ENCODE results near the gene TLNRD1. TPM values are rescaled to one million over a fixed set of nuclear protein-coding genes. Genes with fewer than 3 reads are reported as not detected.
"Not testable (repeated sequence)": the region's sequence is repeated elsewhere in the genome, so short reads cannot be mapped to it uniquely, and the experiment has no call there.

The TLNRD1 gene
- total RNA-seq = 18.5 and 19.1 TPM in 2 replicates

DNA sequence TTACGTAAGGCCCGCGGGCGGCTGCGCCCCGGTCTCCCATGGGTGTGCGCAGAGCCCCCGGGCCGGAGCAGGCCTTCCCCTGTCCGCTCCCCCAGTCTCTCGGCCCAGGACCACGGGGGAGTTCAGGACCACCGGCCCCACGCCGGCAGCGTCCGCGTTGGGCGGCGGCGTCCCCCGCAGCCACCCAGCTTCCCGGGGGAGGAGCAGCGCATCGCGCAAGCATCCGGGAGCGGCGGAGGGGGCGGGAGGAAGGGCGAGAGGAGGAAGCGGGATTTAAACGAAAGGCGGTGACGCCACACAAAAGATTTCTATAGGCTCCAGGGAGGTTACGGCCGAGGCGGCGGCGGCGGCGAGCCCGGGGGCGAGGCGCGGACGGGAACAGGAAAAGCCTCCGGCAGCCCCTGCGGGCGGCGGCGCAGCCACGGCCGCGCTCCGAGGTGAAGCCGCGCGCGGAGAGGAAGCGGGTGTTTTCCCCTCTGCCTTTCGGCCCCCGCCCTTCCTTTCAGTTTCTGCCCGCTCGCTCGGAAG is at the start of gene TLNRD1:
Gene TLNRD1, plus strand, starts transcription at position 300 of the 528 bp plus-strand sequence. CDS start 1,349 bp downstream, outside the sequence.
- Mint-ChIP-seq H3K9me3 (no peaks in the 10 kb centered on the region), H3K4me3 (ENCODE audit: low read depth) (peak within 1 kb of the TSS; percentile 93), H3K27me3 (ENCODE audit: low read depth) (no peaks in the 10 kb centered on the region), H3K4me1 (ENCODE audit: low read depth) (peaks cover 45% of the 10 kb centered on the region), H3K36me3 (ENCODE audit: low read depth) (peaks cover 32% of the 10 kb centered on the region), H3K27ac (peak within 1 kb of the TSS; percentile 95)
- peak; percentile 89 for DNase-seq (ENCODE audit: low spot score)
- intact Hi-C loops (cut with micrococcal nuclease) = loop anchor here (1.0 to 2.0 kb wide), 2 partner anchors 23 to 292 kb away; no protein-coding TSS in a partner anchor

DNA sequence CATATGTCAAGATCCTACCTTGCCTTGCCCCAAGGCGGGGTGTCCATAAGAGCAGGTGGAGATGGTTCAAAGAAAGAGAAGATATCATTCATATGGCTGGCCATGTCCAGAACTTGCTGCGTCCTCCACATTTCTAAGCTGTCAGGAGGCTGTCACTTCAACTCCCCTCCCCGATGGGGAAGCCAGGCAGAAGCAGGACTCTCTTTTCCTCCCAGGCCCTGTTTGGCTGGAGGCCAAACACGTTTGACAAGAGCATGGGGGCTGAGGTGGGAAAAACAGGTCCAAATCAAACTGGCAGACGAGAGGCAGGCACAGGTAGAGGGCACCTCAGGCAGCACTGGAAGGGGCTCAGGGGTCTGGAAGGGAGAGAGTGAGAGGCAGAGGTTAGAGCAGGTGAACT is 48.8 kb upstream of the TLNRD1 start:
- Mint-ChIP-seq H3K27ac (no peak overlapping the region), H3K4me1 (ENCODE audit: low read depth) (peaks cover 8% of the 10 kb centered on the region), H3K27me3 (ENCODE audit: low read depth) (no peaks in the 10 kb centered on the region), H3K36me3 (ENCODE audit: low read depth) (peaks cover 28% of the 10 kb centered on the region), H3K4me3 (ENCODE audit: low read depth) (no peak overlapping the region), H3K9me3 (no peaks in the 10 kb centered on the region)
- no peak for DNase-seq (ENCODE audit: low spot score)
- intact Hi-C loops (cut with micrococcal nuclease) = no loop called here

DNA sequence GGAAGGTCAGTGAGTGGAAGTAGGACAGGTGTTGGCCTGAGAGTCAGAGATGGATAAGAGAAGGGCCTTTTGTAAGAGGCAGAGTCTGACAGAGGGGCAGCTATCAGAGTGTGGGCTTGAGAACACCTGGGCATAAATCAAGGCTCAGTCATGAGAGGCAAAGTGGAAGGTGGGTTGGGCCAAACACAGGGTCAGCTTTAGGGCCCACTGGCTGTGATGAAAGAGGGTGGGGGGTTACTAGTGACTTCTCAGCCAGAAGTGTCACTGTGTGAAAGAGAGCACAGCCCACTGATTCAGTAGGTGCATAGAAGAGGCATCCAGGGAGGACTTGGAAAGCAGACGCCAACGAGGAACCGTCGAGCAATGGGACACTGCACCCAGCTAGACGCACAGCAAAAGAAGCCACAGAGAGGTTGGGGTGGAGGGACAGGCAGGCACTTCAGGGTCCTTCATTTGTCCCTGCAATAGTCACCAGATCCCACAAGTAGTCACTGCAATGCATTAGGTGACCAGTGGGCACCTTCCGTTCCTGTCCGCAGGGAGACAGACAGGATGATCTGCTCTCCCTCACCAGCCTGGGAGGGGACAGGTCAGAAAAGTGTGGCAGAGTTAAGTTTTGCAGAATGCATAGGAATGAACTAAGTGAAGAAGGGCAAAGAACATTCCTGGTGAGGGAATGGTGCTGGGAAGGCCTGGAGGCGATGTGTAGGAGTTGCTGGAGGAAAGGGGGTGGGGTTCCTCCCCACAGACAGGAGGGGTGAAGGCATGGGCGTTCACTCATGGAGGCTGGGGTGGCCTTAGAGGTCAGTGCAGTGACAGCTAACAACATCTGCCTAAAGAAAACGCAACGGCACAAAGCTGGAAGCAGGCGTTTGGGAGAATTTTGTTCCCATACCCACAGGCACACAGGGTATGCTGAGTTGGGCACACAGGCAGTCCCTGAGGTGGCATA is 47.4 kb upstream of the TLNRD1 start:
- Mint-ChIP-seq H3K36me3 (ENCODE audit: low read depth) (peaks cover 32% of the 10 kb centered on the region), H3K27me3 (ENCODE audit: low read depth) (no peaks in the 10 kb centered on the region), H3K4me3 (ENCODE audit: low read depth) (no peak overlapping the region), H3K9me3 (no peaks in the 10 kb centered on the region), H3K27ac (no peak overlapping the region), H3K4me1 (ENCODE audit: low read depth) (peaks cover 13% of the 10 kb centered on the region)
- intact Hi-C loops (cut with micrococcal nuclease) = no loop called here
- DNase-seq (ENCODE audit: low spot score) = no peak

DNA sequence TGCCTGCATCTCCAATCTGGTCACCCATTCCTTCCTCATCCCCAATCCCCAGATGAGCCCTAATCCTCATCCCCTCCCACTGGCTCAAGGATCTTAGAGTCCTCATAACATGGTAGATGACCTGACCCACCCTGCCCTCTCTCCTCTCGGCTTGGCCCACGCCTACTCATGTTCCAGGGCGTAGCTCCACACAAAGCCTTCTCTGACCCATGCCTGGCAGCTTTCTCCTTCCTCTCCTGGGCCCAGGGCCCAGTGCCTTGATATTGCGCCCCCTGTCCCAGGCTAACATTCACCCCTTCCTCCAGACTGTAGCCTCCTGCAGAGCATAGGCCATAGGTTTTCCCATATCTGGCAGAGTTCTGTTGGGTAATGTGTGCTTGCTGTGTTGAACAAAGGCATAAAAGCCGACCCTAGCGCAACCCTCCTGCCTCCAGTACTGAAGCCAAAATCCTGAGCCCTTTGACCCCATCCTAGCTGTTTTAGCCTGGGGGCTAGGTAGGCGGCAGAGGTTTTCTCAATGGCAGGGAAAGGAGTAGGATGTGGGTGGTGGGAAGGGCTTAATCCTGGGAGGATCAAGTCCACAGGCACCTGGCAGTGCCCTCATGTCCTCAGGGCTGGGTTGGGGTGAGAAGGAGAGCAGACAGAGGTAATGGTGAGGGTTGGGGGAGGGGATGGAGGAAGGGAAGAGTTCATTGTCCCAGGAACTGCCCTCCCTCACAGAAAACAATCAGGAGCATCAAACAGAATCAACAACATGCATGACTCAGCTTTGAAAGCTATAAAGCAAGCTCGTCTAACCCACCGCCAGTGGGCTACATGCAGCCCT is 46.6 kb upstream of the TLNRD1 start:
- H3K27me3 Mint-ChIP-seq (ENCODE audit: low read depth) = no peaks in the 10 kb centered on the region
- H3K9me3 Mint-ChIP-seq = no peaks in the 10 kb centered on the region
- intact Hi-C loops (cut with micrococcal nuclease) = no loop called here
- no peak for DNase-seq (ENCODE audit: low spot score)
- H3K4me1 Mint-ChIP-seq (ENCODE audit: low read depth) = peaks cover 13% of the 10 kb centered on the region
- H3K36me3 Mint-ChIP-seq (ENCODE audit: low read depth) = peaks cover 37% of the 10 kb centered on the region
- no peak overlapping the region for H3K27ac Mint-ChIP-seq
- H3K4me3 Mint-ChIP-seq (ENCODE audit: low read depth) = no peak overlapping the region

GRCh38 chr15:80955571-80956452 is 44.9 kb upstream of the TLNRD1 start:
- DNase-seq (ENCODE audit: low spot score) = peak; percentile 12
- intact Hi-C loops (cut with micrococcal nuclease) = loop anchor here (5.0 kb wide), 1 partner anchor 154 kb away; no protein-coding TSS in a partner anchor
- Mint-ChIP-seq H3K36me3 (ENCODE audit: low read depth) (peaks cover 42% of the 10 kb centered on the region), H3K27ac (peak overlapping the region; percentile 12), H3K4me1 (ENCODE audit: low read depth) (peaks cover 13% of the 10 kb centered on the region)
- H3K9me3 Mint-ChIP-seq; H3K4me3 Mint-ChIP-seq (ENCODE audit: low read depth); H3K27me3 Mint-ChIP-seq (ENCODE audit: low read depth): not testable (repeated sequence)

GRCh38 chr15:80957556-80957955 is 43.2 kb upstream of the TLNRD1 start:
- Mint-ChIP-seq H3K36me3 (ENCODE audit: low read depth) (peaks cover 40% of the 10 kb centered on the region), H3K4me3 (ENCODE audit: low read depth) (no peak overlapping the region), H3K4me1 (ENCODE audit: low read depth) (peaks cover 22% of the 10 kb centered on the region), H3K9me3 (no peaks in the 10 kb centered on the region), H3K27me3 (ENCODE audit: low read depth) (no peaks in the 10 kb centered on the region), H3K27ac (no peak overlapping the region)
- no peak for DNase-seq (ENCODE audit: low spot score)
- intact Hi-C loops (cut with micrococcal nuclease) = loop anchor here (5.0 kb wide), 1 partner anchor 155 kb away; no protein-coding TSS in a partner anchor

DNA sequence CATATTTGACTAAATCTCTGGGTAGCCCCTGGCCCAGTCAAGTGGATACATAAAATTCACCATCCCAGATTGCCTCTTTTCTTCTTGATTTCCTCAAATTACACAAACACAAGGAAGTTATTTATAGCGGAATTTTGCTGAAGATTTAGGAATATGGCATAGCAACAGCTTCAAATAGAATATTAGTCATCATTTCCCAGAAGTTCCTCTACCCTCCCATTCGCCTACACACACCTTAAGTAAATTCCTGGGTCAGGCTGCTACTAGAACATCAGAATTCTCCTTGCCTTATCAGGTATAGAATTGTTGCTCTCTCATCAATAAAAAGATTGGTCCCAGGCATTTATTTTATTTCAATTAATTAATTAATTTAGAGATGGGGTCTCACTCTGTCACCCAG is 42.7 kb upstream of the TLNRD1 start:
- Mint-ChIP-seq H3K4me3 (ENCODE audit: low read depth) (no peak overlapping the region), H3K27me3 (ENCODE audit: low read depth) (no peaks in the 10 kb centered on the region), H3K9me3 (no peaks in the 10 kb centered on the region), H3K27ac (no peak overlapping the region), H3K36me3 (ENCODE audit: low read depth) (peaks cover 40% of the 10 kb centered on the region), H3K4me1 (ENCODE audit: low read depth) (peaks cover 26% of the 10 kb centered on the region)
- intact Hi-C loops (cut with micrococcal nuclease) = loop anchor here (5.0 kb wide), 1 partner anchor 156 kb away; no protein-coding TSS in a partner anchor
- DNase-seq (ENCODE audit: low spot score) = no peak

GRCh38 chr15:80958818-80959495 is 41.8 kb upstream of the TLNRD1 start:
- DNase-seq (ENCODE audit: low spot score) = no peak
- H3K4me3 Mint-ChIP-seq (ENCODE audit: low read depth) = no peak overlapping the region
- H3K4me1 Mint-ChIP-seq (ENCODE audit: low read depth) = peaks cover 27% of the 10 kb centered on the region
- intact Hi-C loops (cut with micrococcal nuclease) = loop anchor here (5.0 kb wide), 1 partner anchor 157 kb away; no protein-coding TSS in a partner anchor
- H3K27me3 Mint-ChIP-seq (ENCODE audit: low read depth) = no peaks in the 10 kb centered on the region
- H3K9me3 Mint-ChIP-seq = no peaks in the 10 kb centered on the region
- no peak overlapping the region for H3K27ac Mint-ChIP-seq
- H3K36me3 Mint-ChIP-seq (ENCODE audit: low read depth) = peaks cover 49% of the 10 kb centered on the region

DNA sequence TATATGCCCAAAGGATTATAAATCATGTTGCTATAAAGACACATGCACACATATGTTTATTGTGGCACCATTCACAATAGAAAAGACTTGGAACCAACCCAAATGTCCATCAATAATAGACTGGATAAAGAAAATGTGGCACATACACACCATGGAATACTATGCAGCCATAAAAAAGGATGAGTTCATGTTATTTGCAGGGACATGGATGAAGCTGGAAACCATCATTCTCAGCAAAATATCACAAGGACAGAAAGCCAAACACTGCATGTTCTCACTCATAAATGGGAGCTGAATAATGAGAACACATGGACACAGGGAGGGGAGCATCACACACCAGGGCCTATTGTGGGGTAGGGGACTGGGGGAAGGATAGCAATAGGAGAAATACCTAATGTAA is 35.3 kb upstream of the TLNRD1 start:
- H3K27me3 Mint-ChIP-seq (ENCODE audit: low read depth); H3K4me3 Mint-ChIP-seq (ENCODE audit: low read depth); intact Hi-C loops (cut with micrococcal nuclease); DNase-seq (ENCODE audit: low spot score); H3K27ac Mint-ChIP-seq: not testable (repeated sequence)
- Mint-ChIP-seq H3K4me1 (ENCODE audit: low read depth) (peaks cover 17% of the 10 kb centered on the region), H3K36me3 (ENCODE audit: low read depth) (peaks cover 67% of the 10 kb centered on the region), H3K9me3 (peaks cover 16% of the 10 kb centered on the region)

- H3K9me3 Mint-ChIP-seq = peaks cover 16% of the 10 kb centered on the region
- H3K4me3 Mint-ChIP-seq (ENCODE audit: low read depth) = no peak overlapping the region
- peaks cover 15% of the 10 kb centered on the region for H3K4me1 Mint-ChIP-seq (ENCODE audit: low read depth)
- H3K27ac Mint-ChIP-seq = no peak overlapping the region
- intact Hi-C loops (cut with micrococcal nuclease) = no loop called here
- no peak for DNase-seq (ENCODE audit: low spot score)
- H3K36me3 Mint-ChIP-seq (ENCODE audit: low read depth) = peaks cover 62% of the 10 kb centered on the region
- no peaks in the 10 kb centered on the region for H3K27me3 Mint-ChIP-seq (ENCODE audit: low read depth)
Observed at GRCh38 chr15:80966431-80967197, 34.1 kb upstream of the TLNRD1 start.

GRCh38 chr15:80967451-80967850 is 33.3 kb upstream of the TLNRD1 start:
- no peak for DNase-seq (ENCODE audit: low spot score)
- intact Hi-C loops (cut with micrococcal nuclease) = no loop called here
- Mint-ChIP-seq H3K4me1 (ENCODE audit: low read depth) (peaks cover 8% of the 10 kb centered on the region), H3K4me3 (ENCODE audit: low read depth) (no peak overlapping the region), H3K27me3 (ENCODE audit: low read depth) (no peaks in the 10 kb centered on the region), H3K9me3 (peaks cover 16% of the 10 kb centered on the region), H3K36me3 (ENCODE audit: low read depth) (peaks cover 62% of the 10 kb centered on the region), H3K27ac (no peak overlapping the region)
